SJCRH30 (cell line): ENCODE data around the gene HPCAL4. TPM values are rescaled to one million over a fixed set of nuclear protein-coding genes. Genes with fewer than 3 reads are reported as not detected.
A peak's percentile ranks its signal among the peaks of the same experiment; 100 is the strongest.

Source experiments
- DNase-seq, 2 experiments: peaks; one replicate each; pipeline ENCODE4 v3.0.0-alpha.2; 2015 to 2020
- H3K27ac ChIP-seq: fragments of 250-450 bp; sonication (Bioruptor Pico); 2 replicates; pipeline ENCODE4 v1.5.1; 2020; ENCODE audit warnings: mild to moderate bottlenecking, moderate library complexity
- H3K27me3 ChIP-seq: fragments of 250-450 bp; sonication (Bioruptor Pico); 2 replicates; pipeline ENCODE4 v1.5.1; 2020; ENCODE audit warnings: mild to moderate bottlenecking, moderate library complexity
- H3K36me3 ChIP-seq: fragments of 250-450 bp; sonication (Bioruptor Pico); 2 replicates; pipeline ENCODE4 v1.5.1; 2020; ENCODE audit warnings: mild to moderate bottlenecking, moderate library complexity
- H3K4me1 ChIP-seq: fragments of 250-450 bp; sonication (Bioruptor Pico); 2 replicates; pipeline ENCODE4 v1.5.1; 2020; ENCODE audit warnings: mild to moderate bottlenecking, moderate library complexity
- H3K4me3 ChIP-seq: fragments of 250-450 bp; sonication (Bioruptor Pico); 2 replicates; pipeline ENCODE4 v1.5.1; 2020; ENCODE audit warnings: mild to moderate bottlenecking, moderate library complexity
- H3K9me3 ChIP-seq: fragments of 250-450 bp; sonication (Bioruptor Pico); replicated peaks from 2 replicates; pipeline ENCODE4 v1.5.1; 2020; ENCODE audit warnings: mild to moderate bottlenecking, moderate library complexity
- total RNA-seq: library from RNA; depleted of rRNA; stranded (reverse); fragments of >200 nt; shearing (Covaris generic); gene quantifications from 2 replicates; pipeline ENCODE4 v1.2.3, GENCODE V29; 2014

Gene HPCAL4
- total RNA-seq, 1 experiment from 2014 or later = 0.42 TPM

DNA sequence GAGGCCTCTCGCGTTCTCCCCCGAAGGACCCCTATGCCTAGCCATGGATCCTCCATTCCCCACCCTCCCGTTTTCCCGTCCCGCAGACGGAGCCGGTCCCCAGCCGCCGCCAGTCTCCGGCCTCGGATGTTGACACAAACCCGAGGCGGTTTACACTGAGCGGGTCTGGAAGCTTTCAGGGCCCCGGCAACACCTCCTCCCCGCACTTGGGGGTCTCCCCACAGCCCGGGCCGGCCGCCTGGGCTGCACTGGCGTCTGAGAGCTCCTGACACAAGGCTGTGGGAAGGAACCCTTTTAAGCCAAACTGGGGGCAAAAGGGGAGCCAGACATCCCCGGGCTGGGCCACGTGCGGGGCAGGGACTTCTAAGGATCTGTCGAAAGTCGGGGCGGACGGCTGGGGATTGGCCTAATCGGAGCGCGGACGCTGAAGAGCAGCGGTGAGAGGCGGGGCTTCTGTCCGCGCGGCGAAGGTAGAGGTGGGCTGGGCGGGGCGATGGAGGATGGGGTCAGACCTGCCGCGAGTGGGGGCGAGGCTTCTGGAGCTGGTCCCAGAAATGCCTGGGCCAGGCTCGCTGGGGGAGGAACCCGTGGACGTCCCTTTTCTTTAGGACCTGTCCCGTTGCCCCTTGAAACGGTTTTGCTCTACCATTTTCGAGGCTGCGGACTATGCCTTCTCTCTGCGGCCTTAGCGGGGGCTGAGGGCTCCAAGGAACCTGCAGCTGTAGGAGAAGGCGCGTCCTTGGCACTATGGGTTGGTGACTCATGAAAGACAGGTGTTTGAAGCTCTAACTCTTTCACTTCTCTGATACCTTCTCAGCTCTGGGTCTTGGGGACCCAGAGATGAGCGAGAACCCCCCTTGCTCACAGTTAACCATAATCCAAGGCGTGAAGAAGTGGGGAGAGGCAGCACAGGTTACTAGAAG, 1.2 kb upstream of the HPCAL4 start:
- Histone ChIP-seq H3K36me3 (no peaks in the 10 kb centered on the region), H3K4me1 (peaks cover 23% of the 10 kb centered on the region), H3K4me3 (no peak overlapping the region), H3K27ac (no peak overlapping the region), H3K27me3 (0 out of 2 replicates have a peak, but pooled peaks cover 2% of the 10 kb centered on the region), H3K9me3 (no peaks in the 10 kb centered on the region)
- DNase-seq = no peak

DNA sequence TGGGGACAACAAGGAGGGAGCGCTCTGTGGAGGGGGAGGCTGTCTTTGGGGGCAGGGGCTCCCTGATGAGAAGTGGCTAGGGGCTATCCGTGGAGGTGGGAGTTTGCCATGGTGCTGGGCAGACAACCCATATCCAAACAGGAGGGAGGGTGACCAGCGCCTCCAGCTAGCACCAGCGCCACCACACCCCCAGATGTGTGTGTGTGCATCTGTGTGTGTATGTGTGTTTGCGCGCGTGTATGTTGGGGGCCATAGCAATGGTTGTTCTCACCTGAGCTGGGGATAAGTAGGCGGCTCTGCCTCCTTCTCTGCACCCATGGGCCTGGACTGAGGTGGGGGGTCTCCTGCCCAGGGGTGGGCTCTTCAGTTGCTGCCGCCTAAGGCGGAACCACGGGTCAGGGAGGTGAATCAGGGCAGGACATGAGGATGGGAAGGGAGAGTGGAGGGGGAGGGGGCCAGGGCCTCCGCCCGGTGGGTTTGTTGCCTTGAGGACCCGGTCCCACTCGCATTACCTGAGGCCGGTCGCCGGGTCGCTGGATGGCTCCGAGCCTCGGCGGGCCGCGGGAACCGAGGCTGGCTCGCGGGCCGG, 345 bp downstream of the HPCAL4 start:
- Histone ChIP-seq H3K4me1 (peaks cover 23% of the 10 kb centered on the region), H3K27me3 (peaks cover 2% of the 10 kb centered on the region; the same call in 1 of the 2 replicates), H3K4me3 (peak overlapping the region; percentile 46), H3K9me3 (no peaks in the 10 kb centered on the region), H3K36me3 (no peaks in the 10 kb centered on the region), H3K27ac (no peak overlapping the region)
- no peak for DNase-seq

DNA sequence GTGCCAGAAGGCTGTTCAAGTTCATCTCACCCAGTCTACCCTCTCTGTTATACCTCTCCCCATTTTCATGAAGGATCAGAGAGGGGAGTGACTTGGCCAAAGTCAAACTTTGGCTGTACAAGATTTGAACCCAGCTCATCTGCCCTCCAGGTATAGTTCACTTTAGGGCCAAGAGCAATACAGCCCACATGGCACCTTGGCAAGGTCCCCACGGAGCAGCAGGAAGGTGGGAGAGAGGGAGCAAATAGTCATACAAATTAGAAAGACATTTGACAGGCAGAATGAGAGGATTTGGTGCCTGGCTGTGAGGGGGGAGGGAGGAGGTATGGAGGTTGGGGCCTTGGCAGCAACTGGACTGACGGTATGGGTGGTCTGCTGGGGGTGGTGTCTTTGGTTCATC, 1.0 kb downstream of the HPCAL4 start:
- DNase-seq = no peak
- Histone ChIP-seq H3K27ac (no peak overlapping the region), H3K36me3 (no peaks in the 10 kb centered on the region), H3K4me3 (no peak overlapping the region), H3K27me3 (peaks cover 2% of the 10 kb centered on the region; the same call in 1 of the 2 replicates), H3K9me3 (no peaks in the 10 kb centered on the region), H3K4me1 (peaks cover 18% of the 10 kb centered on the region)

DNA sequence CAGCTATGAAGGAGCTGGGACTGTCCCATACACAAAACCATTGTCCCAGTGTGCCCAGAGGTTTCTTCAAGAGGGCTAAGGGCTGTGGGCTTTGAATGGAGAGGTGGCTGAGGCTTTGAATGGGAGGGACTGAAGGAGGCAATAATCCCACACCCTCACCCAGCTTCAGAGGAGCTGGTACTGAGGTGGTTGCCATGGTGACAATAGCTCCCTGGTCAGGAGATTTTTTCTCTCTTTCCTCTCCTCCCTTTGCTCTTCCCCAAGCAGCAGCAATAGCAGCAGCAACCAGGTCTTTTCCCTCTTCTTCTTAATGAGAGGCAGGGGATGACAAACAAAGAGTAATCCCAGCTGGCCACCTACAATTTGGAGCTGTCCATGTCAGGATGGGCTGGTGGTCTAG, 1.6 kb downstream of the HPCAL4 start:
- H3K4me1 ChIP-seq = peaks cover 12% of the 10 kb centered on the region
- H3K4me3 ChIP-seq = no peak overlapping the region
- H3K27me3 ChIP-seq = peaks cover 2% of the 10 kb centered on the region; the same call in 1 of the 2 replicates
- no peak for DNase-seq
- H3K27ac ChIP-seq = no peak overlapping the region
- H3K36me3 ChIP-seq = no peaks in the 10 kb centered on the region
- H3K9me3 ChIP-seq = no peaks in the 10 kb centered on the region

DNA sequence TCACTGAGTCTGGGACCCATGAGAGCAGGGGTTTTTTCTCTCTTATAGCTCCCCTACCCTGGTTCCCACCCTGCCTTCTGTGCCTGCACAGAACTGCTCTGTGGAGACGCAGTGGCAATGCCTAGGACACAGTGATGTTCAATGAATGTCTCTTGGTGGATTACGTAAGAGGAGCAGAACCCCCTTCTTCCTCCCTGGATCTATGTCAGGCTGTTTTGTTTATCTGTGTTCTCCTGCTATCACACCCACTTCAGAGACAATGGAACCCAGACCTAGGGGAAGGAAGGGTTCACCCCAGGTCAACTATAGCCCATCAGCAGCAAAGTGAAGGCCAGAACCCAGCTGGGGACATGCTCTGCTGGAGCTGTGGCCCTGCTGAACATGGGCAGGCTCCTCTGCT, 2.0 kb downstream of the HPCAL4 start:
- peaks cover 8% of the 10 kb centered on the region for H3K4me1 ChIP-seq
- H3K4me3 ChIP-seq = no peak overlapping the region
- no peak overlapping the region for H3K27ac ChIP-seq
- H3K27me3 ChIP-seq = peaks cover 2% of the 10 kb centered on the region; the same call in 1 of the 2 replicates
- no peaks in the 10 kb centered on the region for H3K9me3 ChIP-seq
- no peaks in the 10 kb centered on the region for H3K36me3 ChIP-seq
- DNase-seq = no peak

DNA sequence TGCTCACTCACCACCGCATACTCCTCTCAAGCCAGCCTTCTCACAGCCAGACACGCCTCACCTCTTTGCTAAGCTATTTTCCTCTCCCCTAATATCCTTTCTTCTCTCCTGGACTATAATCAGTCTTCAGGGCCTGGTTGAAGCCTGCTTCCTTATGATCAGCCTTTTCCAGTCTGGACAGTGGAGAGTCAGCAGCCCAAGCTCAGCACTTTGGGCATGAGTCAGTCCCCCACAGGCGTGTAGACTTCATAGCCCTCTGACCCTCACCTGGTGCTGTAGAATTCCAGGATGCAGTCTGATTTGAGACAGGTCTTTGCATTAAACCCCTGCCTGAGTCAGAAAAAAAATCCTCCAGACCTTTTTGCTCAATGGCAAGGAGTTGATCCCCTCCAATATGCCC, 2.5 kb downstream of the HPCAL4 start:
- Histone ChIP-seq H3K27ac (no peak overlapping the region), H3K9me3 (no peaks in the 10 kb centered on the region), H3K27me3 (peaks cover 2% of the 10 kb centered on the region; the same call in 1 of the 2 replicates), H3K36me3 (no peaks in the 10 kb centered on the region), H3K4me3 (no peak overlapping the region), H3K4me1 (peaks cover 5% of the 10 kb centered on the region)
- no peak for DNase-seq

DNA sequence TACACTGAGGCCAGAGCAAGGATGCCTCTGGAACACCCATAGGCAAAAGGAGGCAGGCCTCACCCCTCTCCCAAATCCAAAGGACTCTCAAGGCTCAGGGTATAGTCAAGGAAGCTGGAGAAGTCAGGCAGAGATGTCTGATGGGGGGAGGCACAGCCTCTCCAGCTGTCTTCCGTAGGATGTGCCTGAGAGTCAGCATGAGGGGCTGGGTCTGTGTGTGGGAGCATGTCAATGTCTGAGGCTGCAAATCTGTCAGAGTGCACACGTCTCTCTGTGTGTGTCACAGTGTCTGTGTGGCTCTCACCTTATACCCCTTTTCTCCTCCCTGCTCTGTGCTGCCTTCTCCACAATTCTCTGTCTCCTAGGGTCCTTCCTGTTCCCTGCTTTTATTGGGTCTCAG, 4.0 kb downstream of the HPCAL4 start:
- no peak for DNase-seq
- H3K9me3 ChIP-seq = no peaks in the 10 kb centered on the region
- H3K4me3 ChIP-seq = no peak overlapping the region
- H3K27me3 ChIP-seq = peaks cover 2% of the 10 kb centered on the region; the same call in 1 of the 2 replicates
- no peaks in the 10 kb centered on the region for H3K4me1 ChIP-seq
- no peaks in the 10 kb centered on the region for H3K36me3 ChIP-seq
- no peak overlapping the region for H3K27ac ChIP-seq

DNA sequence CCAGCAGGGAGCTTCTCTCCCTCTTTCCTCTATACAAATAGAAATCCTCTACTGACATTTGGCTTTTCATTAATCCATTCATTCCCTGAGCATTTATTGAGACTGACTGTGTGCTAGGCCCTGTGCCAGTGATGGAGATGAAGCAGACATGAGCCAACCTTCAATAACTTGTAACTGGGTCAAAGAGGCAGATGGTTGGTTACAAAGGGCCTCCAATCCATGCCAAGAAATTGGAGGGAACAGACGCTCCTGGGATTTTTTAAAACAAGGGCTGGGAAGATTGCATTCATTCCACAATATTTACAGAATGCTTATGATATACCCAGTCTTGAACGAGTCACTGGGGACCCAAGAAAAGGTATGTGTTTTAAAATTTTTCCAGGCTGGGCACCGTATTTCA, 6.2 kb downstream of the HPCAL4 start:
- DNase-seq = no peak
- Histone ChIP-seq H3K27ac (no peak overlapping the region), H3K4me3 (no peak overlapping the region), H3K36me3 (no peaks in the 10 kb centered on the region), H3K9me3 (no peaks in the 10 kb centered on the region), H3K4me1 (no peaks in the 10 kb centered on the region), H3K27me3 (peaks cover 2% of the 10 kb centered on the region; the same call in 1 of the 2 replicates)

DNA sequence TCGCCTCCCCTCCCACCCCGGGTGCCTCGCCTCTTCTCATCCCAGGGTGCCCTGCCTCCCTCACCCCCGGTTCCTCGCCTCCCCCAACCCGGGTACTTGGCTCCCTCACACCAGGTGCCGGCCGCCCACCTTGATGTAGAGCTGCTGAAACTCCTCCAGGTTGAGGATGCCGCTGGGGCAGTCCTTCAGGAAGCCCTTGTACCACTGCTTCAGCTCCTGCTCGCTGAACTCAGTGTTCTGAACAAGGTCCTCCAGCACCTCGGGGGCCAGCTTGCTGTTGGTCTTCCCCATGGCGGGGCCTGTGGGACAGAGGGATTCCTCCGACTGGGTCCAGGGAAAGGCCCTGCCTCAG, 6.9 kb downstream of the HPCAL4 start:
- H3K36me3 ChIP-seq = no peaks in the 10 kb centered on the region

DNA sequence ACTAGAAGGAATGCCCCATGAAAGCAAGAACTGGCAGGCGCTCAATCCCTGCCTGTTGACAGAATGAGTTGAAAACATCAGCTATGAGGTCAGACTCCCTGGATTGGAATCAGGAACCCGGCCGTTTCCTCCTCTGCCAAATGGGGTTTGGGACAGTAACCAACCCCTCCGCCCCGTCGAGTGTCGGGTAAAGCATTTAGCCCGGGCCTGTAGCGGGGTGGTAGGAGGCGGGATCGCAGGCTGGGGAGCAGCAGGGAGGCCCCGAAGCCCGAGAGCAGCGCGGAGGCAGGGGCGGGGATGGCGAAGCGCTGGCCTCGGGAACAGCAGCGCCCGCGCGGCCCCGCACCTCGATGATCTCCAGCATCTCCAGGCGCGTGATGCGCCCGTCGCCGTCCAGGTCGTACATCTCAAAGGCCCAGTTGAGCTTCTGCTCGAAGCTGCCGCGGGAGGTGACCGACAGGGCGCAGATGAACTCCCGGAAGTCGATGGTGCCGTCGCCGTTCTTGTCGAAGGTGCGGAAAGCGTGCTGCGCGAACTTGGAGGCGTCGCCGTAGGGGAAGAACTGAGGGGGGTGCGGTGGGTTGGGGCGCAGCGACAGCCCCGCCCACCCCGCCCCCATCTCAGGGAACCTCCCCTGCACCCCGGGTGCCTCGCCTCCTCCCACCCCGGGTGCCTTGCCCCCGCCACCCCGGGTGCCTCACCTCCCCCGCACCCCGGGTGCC, 7.5 kb downstream of the HPCAL4 start:
- no peak for DNase-seq
- H3K9me3 ChIP-seq = no peaks in the 10 kb centered on the region
- H3K27me3 ChIP-seq = no peaks in the 10 kb centered on the region; the same call in 1 of the 2 replicates
- no peaks in the 10 kb centered on the region for H3K36me3 ChIP-seq
- H3K4me1 ChIP-seq = no peaks in the 10 kb centered on the region
- no peak overlapping the region for H3K4me3 ChIP-seq
- no peak overlapping the region for H3K27ac ChIP-seq

More for the DNA sequence above, 6.9 kb downstream of the HPCAL4 start:
- H3K27me3 ChIP-seq = no peaks in the 10 kb centered on the region; the same call in 1 of the 2 replicates
- no peak for DNase-seq
- no peak overlapping the region for H3K27ac ChIP-seq
- H3K4me1 ChIP-seq = no peaks in the 10 kb centered on the region
- no peak overlapping the region for H3K4me3 ChIP-seq
- no peaks in the 10 kb centered on the region for H3K9me3 ChIP-seq

DNA sequence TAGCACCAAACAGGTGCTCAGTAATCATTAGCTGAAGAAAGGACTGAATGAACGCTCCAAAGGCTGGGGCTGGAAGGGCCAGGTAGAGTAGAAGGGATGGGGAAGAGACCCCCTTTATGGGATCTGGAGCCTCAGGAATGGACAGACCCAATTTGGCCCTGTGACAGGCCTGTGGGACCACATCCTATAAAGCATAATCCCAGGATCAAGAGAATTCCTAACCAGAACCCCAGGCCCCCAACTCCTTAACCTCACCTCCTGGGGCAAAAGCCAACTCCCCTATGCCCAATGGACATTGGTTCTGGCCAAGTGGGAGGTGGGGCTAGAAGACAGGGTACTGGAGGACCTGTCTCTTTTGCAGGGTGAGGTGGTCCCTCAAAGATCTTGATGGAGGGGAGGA, 9.2 kb downstream of the HPCAL4 start:
- H3K36me3 ChIP-seq = no peaks in the 10 kb centered on the region
- H3K9me3 ChIP-seq = no peaks in the 10 kb centered on the region
- no peak overlapping the region for H3K27ac ChIP-seq
- DNase-seq = no peak
- no peaks in the 10 kb centered on the region; the same call in 1 of the 2 replicates for H3K27me3 ChIP-seq
- H3K4me3 ChIP-seq = no peak overlapping the region
- no peaks in the 10 kb centered on the region for H3K4me1 ChIP-seq

DNA sequence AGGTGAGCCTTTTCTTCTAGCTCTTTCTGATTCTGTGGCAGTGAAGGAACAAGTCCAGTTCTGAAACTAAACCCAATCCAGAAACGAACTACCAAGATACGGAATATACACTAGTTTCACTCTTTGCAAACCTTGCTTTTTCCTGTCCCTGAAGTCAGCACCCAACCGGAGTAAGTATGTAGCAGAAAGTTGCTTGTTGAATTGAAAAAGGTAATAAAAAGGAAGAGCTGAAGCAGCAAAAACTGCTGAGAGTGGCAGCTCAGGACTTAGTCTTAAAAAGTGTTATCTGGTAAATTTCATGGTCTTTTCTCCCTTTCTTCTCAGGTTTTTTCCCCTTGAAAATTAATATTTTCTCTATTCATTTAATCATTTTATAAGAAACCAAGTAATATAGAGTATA, 9.9 kb downstream of the HPCAL4 start:
- no peak for DNase-seq
- Histone ChIP-seq H3K9me3 (no peaks in the 10 kb centered on the region), H3K27me3 (no peaks in the 10 kb centered on the region), H3K36me3 (no peaks in the 10 kb centered on the region), H3K27ac (no peak overlapping the region), H3K4me1 (no peaks in the 10 kb centered on the region), H3K4me3 (no peak overlapping the region)

DNA sequence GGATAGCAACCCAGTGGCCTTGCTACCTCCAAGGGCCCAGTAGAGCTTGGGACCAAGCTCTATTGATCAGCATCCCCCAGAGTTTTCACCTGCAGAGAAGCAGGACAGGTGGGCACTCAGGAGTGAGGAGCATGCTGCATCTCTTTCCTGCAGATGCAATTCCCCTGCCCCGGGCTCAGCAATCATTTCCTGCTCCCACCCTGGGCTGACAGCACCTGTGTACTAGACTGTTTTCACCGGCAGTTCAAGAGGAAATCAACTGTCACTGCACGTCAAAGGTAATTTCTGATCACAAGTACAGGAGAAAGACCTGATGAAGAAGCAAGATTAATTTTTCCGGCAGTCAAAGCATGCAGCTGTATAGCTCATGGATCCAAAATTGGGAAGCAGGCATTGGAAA, 10.5 kb downstream of the HPCAL4 start:
- H3K27ac ChIP-seq = no peak overlapping the region
- no peaks in the 10 kb centered on the region for H3K9me3 ChIP-seq
- H3K4me1 ChIP-seq = no peaks in the 10 kb centered on the region
- DNase-seq = no peak
- H3K36me3 ChIP-seq = no peaks in the 10 kb centered on the region
- no peaks in the 10 kb centered on the region for H3K27me3 ChIP-seq
- no peak overlapping the region for H3K4me3 ChIP-seq

DNA sequence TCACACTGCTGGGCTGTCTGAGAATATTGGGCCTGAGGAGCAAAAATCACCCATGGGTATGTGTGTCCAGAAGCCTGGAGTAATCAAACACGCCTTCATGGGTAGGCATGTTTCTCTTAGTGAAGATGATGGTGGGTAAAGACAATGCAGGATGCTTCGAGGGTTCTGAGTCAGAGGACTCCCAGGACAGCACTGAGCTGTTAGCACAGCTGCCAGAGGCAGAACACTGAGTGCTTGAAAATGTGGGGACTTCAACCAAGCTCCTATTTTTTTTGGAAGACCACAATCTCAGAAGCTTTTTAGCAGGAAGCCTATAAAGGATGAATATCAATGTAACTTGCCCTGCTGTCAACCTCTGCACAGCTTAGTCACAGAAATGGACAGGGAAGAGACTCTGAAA, 11.4 kb downstream of the HPCAL4 start:
- no peaks in the 10 kb centered on the region for H3K9me3 ChIP-seq
- no peak overlapping the region for H3K4me3 ChIP-seq
- DNase-seq = peak in 1 of 2 experiments; percentile 24
- no peaks in the 10 kb centered on the region for H3K4me1 ChIP-seq
- no peaks in the 10 kb centered on the region for H3K27me3 ChIP-seq
- no peaks in the 10 kb centered on the region for H3K36me3 ChIP-seq
- H3K27ac ChIP-seq = no peak overlapping the region

DNA sequence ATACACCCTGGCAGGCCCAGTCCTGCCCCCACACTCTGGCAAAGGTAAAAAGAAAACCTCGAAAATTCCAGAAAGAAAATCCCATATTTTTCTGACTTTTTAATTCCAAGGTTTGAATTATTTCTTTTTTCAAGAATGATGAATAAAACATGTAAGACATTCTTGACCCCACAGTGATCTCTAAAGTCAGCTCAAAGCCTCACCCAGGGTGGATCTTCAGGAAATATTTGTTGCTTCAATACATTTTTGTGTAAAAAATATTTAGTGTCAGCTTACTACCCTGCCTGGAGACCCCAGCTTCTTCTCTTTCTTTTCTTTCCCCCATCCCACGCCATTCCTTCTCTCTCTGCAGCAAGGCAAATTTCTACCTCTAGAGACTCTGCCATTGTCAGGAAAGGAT, 12.3 kb downstream of the HPCAL4 start:
- Histone ChIP-seq H3K36me3 (no peaks in the 10 kb centered on the region), H3K27me3 (no peaks in the 10 kb centered on the region), H3K27ac (no peak overlapping the region), H3K4me1 (no peaks in the 10 kb centered on the region), H3K9me3 (no peaks in the 10 kb centered on the region), H3K4me3 (no peak overlapping the region)
- no peak for DNase-seq
